H9 (cell line): ENCODE results near the gene APBB2. TPM values are rescaled to one million over a fixed set of nuclear protein-coding genes. Genes with fewer than 3 reads are reported as not detected.

Experiments used
- DNase-seq: peaks from one replicate; pipeline ENCODE4 v3.0.0-alpha.2; 2017
- H2AFZ ChIP-seq: one replicate; pipeline ENCODE4 v1.6.1; 2013; ENCODE audit warnings: mild to moderate bottlenecking, low read length, control low read depth, moderate library complexity
- H2AK5ac ChIP-seq: 2 replicates; pipeline ENCODE4 v1.6.1; 2013; ENCODE audit warnings: low read length, control low read depth, mixed read lengths; ENCODE audit not compliant: insufficient read length
- H2BK120ac ChIP-seq: one replicate; pipeline ENCODE4 v1.6.1; 2013; ENCODE audit warnings: low read depth, mild to moderate bottlenecking, low read length, control low read depth, inconsistent platforms; ENCODE audit not compliant: poor library complexity, severe bottlenecking
- H2BK12ac ChIP-seq: 2 replicates; pipeline ENCODE4 v1.6.1; 2013; ENCODE audit warnings: low read length, control low read depth, mixed read lengths, low read depth; ENCODE audit not compliant: insufficient read length
- H2BK15ac ChIP-seq: 2 replicates; pipeline ENCODE4 v1.6.1; 2013; ENCODE audit warnings: low read depth, low read length, control low read depth
- H2BK20ac ChIP-seq: one replicate; pipeline ENCODE4 v1.6.1; 2013; ENCODE audit warnings: low read depth, mild to moderate bottlenecking, low read length, control low read depth, inconsistent platforms; ENCODE audit not compliant: poor library complexity, severe bottlenecking
- H2BK5ac ChIP-seq: 2 replicates; pipeline ENCODE4 v1.6.1; 2013; ENCODE audit warnings: low read length, control low read depth, mixed read lengths; ENCODE audit not compliant: insufficient read length
- H3K14ac ChIP-seq: 2 replicates; pipeline ENCODE4 v1.6.1; 2013; ENCODE audit warnings: low read length, control low read depth; ENCODE audit not compliant: insufficient read depth
- H3K18ac ChIP-seq: 2 replicates; pipeline ENCODE4 v1.6.1; 2013; ENCODE audit warnings: low read depth, mild to moderate bottlenecking, mixed read lengths, low read length, control low read depth; ENCODE audit not compliant: insufficient read length
- H3K23ac ChIP-seq: 2 replicates; pipeline ENCODE4 v1.6.1; 2013; ENCODE audit warnings: low read length, control low read depth, mixed read lengths, low read depth; ENCODE audit not compliant: insufficient read length
- H3K23me2 ChIP-seq: 2 replicates; pipeline ENCODE4 v1.6.1; 2013; ENCODE audit warnings: low read depth, mild to moderate bottlenecking, mixed read lengths, low read length, control low read depth; ENCODE audit not compliant: insufficient read length, poor library complexity, severe bottlenecking
- H3K27ac ChIP-seq: 2 replicates; pipeline ENCODE4 v1.5.1; 2013; ENCODE audit warnings: low read length, control low read depth, mixed read lengths, low read depth; ENCODE audit not compliant: insufficient read length
- H3K27me3 ChIP-seq: 2 replicates; pipeline ENCODE4 v1.6.1; 2013; ENCODE audit warnings: low read length, control low read depth, inconsistent platforms; ENCODE audit not compliant: insufficient read depth
- H3K4ac ChIP-seq: 2 replicates; pipeline ENCODE4 v1.6.1; 2013; ENCODE audit warnings: low read depth, mild to moderate bottlenecking, control low read depth, inconsistent platforms, low read length, moderate library complexity
- H3K4me1 ChIP-seq: 2 replicates; pipeline ENCODE4 v1.6.1; 2013; ENCODE audit warnings: low read length, control low read depth, inconsistent platforms; ENCODE audit not compliant: insufficient read depth
- H3K4me2 ChIP-seq: 2 replicates; pipeline ENCODE4 v1.6.1; 2013; ENCODE audit warnings: low read length, control low read depth, mixed read lengths; ENCODE audit not compliant: insufficient read length, insufficient read depth
- H3K56ac ChIP-seq: 2 replicates; pipeline ENCODE4 v1.6.1; 2013; ENCODE audit warnings: low read depth, mild to moderate bottlenecking, mixed read lengths, low read length, control low read depth; ENCODE audit not compliant: insufficient read length
- H3K79me1 ChIP-seq: 2 replicates; pipeline ENCODE4 v1.6.1; 2013; ENCODE audit warnings: low read depth, mild to moderate bottlenecking, moderate library complexity, low read length, control low read depth, inconsistent platforms; ENCODE audit not compliant: insufficient read depth, poor library complexity, severe bottlenecking
- H3K79me2 ChIP-seq: 2 replicates; pipeline ENCODE4 v1.6.1; 2013; ENCODE audit warnings: low read length, control low read depth, inconsistent platforms; ENCODE audit not compliant: insufficient read depth
- H3K9ac ChIP-seq: 2 replicates; pipeline ENCODE4 v1.6.1; 2013; ENCODE audit warnings: low read length, control low read depth, mixed read lengths; ENCODE audit not compliant: insufficient read length; ENCODE audit errors: extremely low read depth
- H3K9me3 ChIP-seq: one replicate; pipeline ENCODE4 v1.6.1; 2013; ENCODE audit warnings: low read depth, low read length, inconsistent platforms; ENCODE audit not compliant: control insufficient read depth
- H3T11ph ChIP-seq: one replicate; pipeline ENCODE4 v1.6.1; 2013; ENCODE audit warnings: mild to moderate bottlenecking, low read length, control low read depth, inconsistent platforms
- H4K20me1 ChIP-seq: one replicate; pipeline ENCODE4 v1.6.1; 2013; ENCODE audit not compliant: control insufficient read depth, insufficient read length, insufficient read depth
- H4K5ac ChIP-seq: 2 replicates; pipeline ENCODE4 v1.6.1; 2013; ENCODE audit warnings: low read depth, mild to moderate bottlenecking, mixed read lengths, low read length, control low read depth; ENCODE audit not compliant: insufficient read length
- H4K8ac ChIP-seq: replicated peaks from 2 replicates; pipeline ENCODE4 v1.6.1; 2013; ENCODE audit warnings: low read length, control low read depth, mixed read lengths, low read depth; ENCODE audit not compliant: insufficient read length
- H4K91ac ChIP-seq: 2 replicates; pipeline ENCODE4 v1.6.1; 2013; ENCODE audit warnings: low read depth, mild to moderate bottlenecking, moderate library complexity, mixed read lengths, low read length, control low read depth; ENCODE audit not compliant: insufficient read length
- H3K27ac Mint-ChIP-seq, 3 experiments: 2 replicates in 2 of 3; 3 replicates in 1 of 3; pipeline ENCODE4 v1.8.0; 2020 to 2021; ENCODE audit warnings: mixed read lengths in 3 of 3, mild to moderate bottlenecking in 1 of 3, moderate library complexity in 1 of 3
- H3K27me3 Mint-ChIP-seq: 2 replicates; pipeline ENCODE4 v1.8.0; 2021; ENCODE audit warnings: low read depth, mild to moderate bottlenecking, moderate library complexity, mixed read lengths
- H3K36me3 Mint-ChIP-seq, 3 experiments: 2 replicates in 2 of 3; 3 replicates in 1 of 3; pipeline ENCODE4 v1.8.0; 2020 to 2021; ENCODE audit warnings: low read depth in 3 of 3, mixed read lengths in 3 of 3; ENCODE audit not compliant: insufficient read depth in 1 of 3
- H3K4me1 Mint-ChIP-seq, 2 experiments: 2 replicates each; pipeline ENCODE4 v1.8.0; 2020; ENCODE audit warnings: mixed read lengths in 2 of 2
- H3K4me3 Mint-ChIP-seq, 2 experiments: 2 replicates in 1 of 2; 3 replicates in 1 of 2; pipeline ENCODE4 v1.8.0; 2020 to 2021; ENCODE audit warnings: mild to moderate bottlenecking in 2 of 2, mixed read lengths in 2 of 2, moderate library complexity in 1 of 2
- H3K9me3 Mint-ChIP-seq, 2 experiments: 2 replicates in 1 of 2; 3 replicates in 1 of 2; pipeline ENCODE4 v1.8.0; 2020; ENCODE audit warnings: mild to moderate bottlenecking in 2 of 2, mixed read lengths in 2 of 2, moderate library complexity in 1 of 2
- CTCF ChIP-seq: fragments of 200-600 bp; sonication (generic); conservative IDR thresholded peaks from 3 replicates; pipeline ENCODE4 v1.8.0; 2021; ENCODE audit warnings: antibody characterized with exemption, mild to moderate bottlenecking
- whole genome bisulfite sequencing: extraction: QIAGEN DNeasy Blood & Tissue Kit; methylation state at CpG from one replicate; pipeline ENCODE4 v1.1.7; 2013; ENCODE audit warnings: missing lambda C conversion rate, low lambda C conversion rate, mixed read lengths; ENCODE audit not compliant: insufficient read length; ENCODE audit errors: extremely low coverage; 5-methylcytosine and 5-hydroxymethylcytosine counted together
- total RNA-seq: library from RNA; stranded (reverse); gene quantifications from 2 replicates; pipeline ENCODE4 v1.2.1, GENCODE V29; 2021

APBB2 gene
- total RNA-seq, 1 experiment from 2014 or later, result 39.6 TPM

- DNase-seq, result no peak
- no peak overlapping the region for H4K91ac ChIP-seq
- H3K4me1 ChIP-seq, result peaks cover 5% of the 10 kb centered on the region; the same call in 1 of the 2 replicates
- H4K5ac ChIP-seq, result no peak overlapping the region
- H2BK12ac ChIP-seq, result no peak overlapping the region
- H3K56ac ChIP-seq, result no peak overlapping the region
- no peak overlapping the region for H3K9ac ChIP-seq
- no peak overlapping the region for H4K8ac ChIP-seq
- no peak overlapping the region for H3K14ac ChIP-seq
- no peak overlapping the region for H3K4me2 ChIP-seq
- Mint-ChIP-seq H3K9me3 (no peaks in the 10 kb centered on the region), H3K4me1 (peaks cover 46 to 48% of the 10 kb centered on the region in 2 experiments), H3K4me3 (no peak overlapping the region), H3K27ac (no peak overlapping the region), H3K27me3 (no peaks in the 10 kb centered on the region), H3K36me3 (peaks cover 0 to 6% (median 2%) of the 10 kb centered on the region in 3 experiments; a peak in 5 of 7 replicates)
- no peak overlapping the region for H3K4ac ChIP-seq
- TF ChIP-seq CTCF, result no peak
- no peak overlapping the region for H2BK5ac ChIP-seq
- H3K27me3 ChIP-seq, result no peaks in the 10 kb centered on the region
- no peak overlapping the region for H2AK5ac ChIP-seq
- H2BK15ac ChIP-seq, result no peak overlapping the region
- H4K20me1 ChIP-seq, result no peaks in the 10 kb centered on the region
- WGBS, result no CpG with 5 or more reads among the region's 6 CpGs
- no peak overlapping the region for H3K18ac ChIP-seq
- no peak overlapping the region for H2BK120ac ChIP-seq
- H3K23ac ChIP-seq, result no peak overlapping the region
- no peak overlapping the region for H3T11ph ChIP-seq
- no peaks in the 10 kb centered on the region for H3K23me2 ChIP-seq
- H3K9me3 ChIP-seq, result no peaks in the 10 kb centered on the region
- H3K79me1 ChIP-seq, result no peaks in the 10 kb centered on the region
- no peak overlapping the region for H2AFZ ChIP-seq
- no peak overlapping the region for H3K27ac ChIP-seq
- peaks cover 7% of the 10 kb centered on the region; the same call in 1 of the 2 replicates for H3K79me2 ChIP-seq
- no peak overlapping the region for H2BK20ac ChIP-seq
Observed at GRCh38 chr4:40844261-40844660, 370.1 kb downstream of the APBB2 start.
